GM20431 (cell line): ENCODE data around the gene USPL1.

Experiments used
- in situ Hi-C: fragments of 300-500 bp; cut with MseI, MboI; formaldehyde crosslinking; loops from one replicate; pipeline ENCODE4 v1.15.0; 2020; ENCODE audit warnings: low sequenced_read_pairs; ENCODE audit not compliant: unreplicated experiment

Gene USPL1

GRCh38 chr13:30652746-30653386 is 35.1 kb downstream of the USPL1 start:
- in situ Hi-C loops: no loop called here

GRCh38 chr13:30654430-30654829 is 36.7 kb downstream of the USPL1 start:
- in situ Hi-C loops: no loop called here

- in situ Hi-C loops: no loop called here
These were observed 38.5 kb downstream of the USPL1 start for GRCh38 chr13:30656178-30656577.

GRCh38 chr13:30659980-30660379 is 42.3 kb downstream of the USPL1 start:
- in situ Hi-C loops: no loop called here

GRCh38 chr13:30660796-30661195 is 43.1 kb downstream of the USPL1 start:
- in situ Hi-C loops: no loop called here

GRCh38 chr13:30664689-30665275 is 47.1 kb downstream of the USPL1 start:
- in situ Hi-C loops: no loop called here

GRCh38 chr13:30665638-30666037 is 47.9 kb downstream of the USPL1 start:
- in situ Hi-C loops: no loop called here

GRCh38 chr13:30666113-30666512 is 48.4 kb downstream of the USPL1 start:
- in situ Hi-C loops: no loop called here

GRCh38 chr13:30667014-30667413 is 49.3 kb downstream of the USPL1 start:
- in situ Hi-C loops: no loop called here

- in situ Hi-C loops: no loop called here
These were observed 50.6 kb downstream of the USPL1 start for GRCh38 chr13:30668312-30668711.

- in situ Hi-C loops: no loop called here
These were observed 53.6 kb downstream of the USPL1 start for GRCh38 chr13:30671271-30671815.

- in situ Hi-C loops: no loop called here
These were observed 56.2 kb downstream of the USPL1 start for GRCh38 chr13:30673669-30674521.

- in situ Hi-C loops: no loop called here
These were observed 58.0 kb downstream of the USPL1 start for GRCh38 chr13:30675717-30676116.

GRCh38 chr13:30676672-30677071 is 59.0 kb downstream of the USPL1 start:
- in situ Hi-C loops: no loop called here

GRCh38 chr13:30679483-30680330 is 62.0 kb downstream of the USPL1 start:
- in situ Hi-C loops: no loop called here

GRCh38 chr13:30681843-30682242 is 64.1 kb downstream of the USPL1 start:
- in situ Hi-C loops: no loop called here

GRCh38 chr13:30685320-30685859 is 67.7 kb downstream of the USPL1 start:
- in situ Hi-C loops: no loop called here

GRCh38 chr13:30685987-30686386 is 68.3 kb downstream of the USPL1 start:
- in situ Hi-C loops: no loop called here

- in situ Hi-C loops: no loop called here
These were observed 69.9 kb downstream of the USPL1 start for GRCh38 chr13:30687601-30688000.

GRCh38 chr13:30689752-30690151 is 72.0 kb downstream of the USPL1 start:
- in situ Hi-C loops: no loop called here
